ENCODE data around the gene CHMP3. TPM values are rescaled to one million over a fixed set of nuclear protein-coding genes. Genes with fewer than 3 reads are reported as not detected.

The CHMP3 gene
- total RNA-seq, 1 donor from 2014 or later: 37.9 TPM

DNA sequence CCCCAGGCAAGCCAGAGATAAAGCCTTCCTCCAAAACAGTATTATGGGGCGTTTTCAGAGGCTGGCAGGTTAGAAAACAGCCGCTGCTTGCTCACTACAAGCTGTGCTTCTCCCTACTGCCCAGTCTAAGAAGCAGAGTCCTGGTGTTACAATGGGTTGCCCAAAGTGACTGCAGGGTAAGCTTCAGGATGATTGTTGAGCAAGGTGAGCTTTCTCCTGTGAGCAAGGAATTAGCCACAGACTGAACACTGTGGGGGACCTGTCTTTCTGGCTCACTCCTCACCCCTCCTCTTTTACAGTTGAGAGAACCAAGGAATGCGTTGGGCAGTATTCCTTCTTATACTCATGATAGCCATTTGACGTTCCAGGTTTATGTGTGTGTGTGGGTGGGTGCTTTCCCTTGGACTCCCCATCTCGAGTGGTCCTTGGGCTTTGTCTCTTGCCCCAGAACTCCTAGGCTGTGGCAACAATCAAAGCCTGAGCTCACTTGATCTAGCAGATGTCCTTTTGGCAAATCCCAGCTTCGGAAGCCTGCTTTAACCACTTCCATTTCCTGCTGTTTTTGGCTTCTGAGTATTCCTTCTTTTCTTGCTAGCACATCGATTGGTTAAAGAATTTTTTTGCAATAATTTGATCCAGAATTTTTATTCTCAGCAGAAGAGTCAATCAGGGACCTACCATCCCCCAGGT is 74.5 kb downstream of the CHMP3 start:
- no peak for TF ChIP-seq CTCF (conservative IDR thresholded peaks at IDR 0.05; ENCODE audit: low read depth, low read length)
- no peak for DNase-seq (ENCODE audit: low read depth)
- no peak overlapping the region for H3K4me3 ChIP-seq (ENCODE audit: low read depth, low read length)

- H3K4me3 ChIP-seq (ENCODE audit: low read depth, low read length): no peak overlapping the region
- no peak for DNase-seq (ENCODE audit: low read depth)
- TF ChIP-seq CTCF (conservative IDR thresholded peaks at IDR 0.05; ENCODE audit: low read depth, low read length): no peak
These were observed 76.2 kb downstream of the CHMP3 start for GRCh38 chr2:86487062-86487461.

DNA sequence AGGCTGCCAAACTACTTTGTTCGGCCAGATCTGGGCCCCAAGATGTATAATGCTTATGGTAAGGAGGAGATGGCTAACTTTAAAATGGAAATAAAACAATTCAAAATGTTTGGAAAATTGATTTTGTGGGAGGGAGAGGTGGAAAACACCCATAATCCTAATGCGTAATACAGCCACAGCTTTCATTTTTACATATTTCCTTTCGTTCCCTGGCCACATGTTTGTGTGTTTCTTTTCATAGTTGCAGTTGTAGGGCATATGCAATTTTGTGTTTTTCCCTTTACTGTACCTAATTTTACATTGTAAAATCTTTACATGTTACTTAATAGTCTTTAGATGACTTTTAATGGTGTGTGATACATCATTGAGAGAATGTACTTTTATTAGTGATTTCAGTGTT is 77.4 kb downstream of the CHMP3 start:
- no peak for DNase-seq (ENCODE audit: low read depth)
- no peak overlapping the region for H3K4me3 ChIP-seq (ENCODE audit: low read depth, low read length)
- TF ChIP-seq CTCF (conservative IDR thresholded peaks at IDR 0.05; ENCODE audit: low read depth, low read length): no peak

GRCh38 chr2:86485103-86485502 is 78.1 kb downstream of the CHMP3 start:
- no peak overlapping the region for H3K4me3 ChIP-seq (ENCODE audit: low read depth, low read length)

DNA sequence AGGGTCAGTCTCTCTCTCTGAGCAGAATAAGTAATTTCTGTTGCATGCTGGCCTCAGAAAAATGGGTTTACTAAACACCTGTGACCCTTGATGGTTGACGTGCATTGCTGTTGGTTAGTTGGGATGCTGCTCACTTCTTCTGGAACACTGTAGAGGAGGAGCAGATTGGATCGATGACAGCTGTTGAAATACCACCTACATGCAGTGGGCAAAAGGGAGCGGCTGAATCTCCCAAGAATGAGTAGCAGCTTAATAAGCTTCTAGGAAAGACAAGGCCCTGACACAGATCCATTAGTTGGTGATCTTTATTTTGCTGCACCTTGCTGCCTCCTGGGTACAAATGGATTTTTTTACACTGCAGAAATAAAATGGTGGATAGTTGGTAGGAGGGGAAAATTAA is 78.9 kb downstream of the CHMP3 start:
- H3K4me3 ChIP-seq (ENCODE audit: low read depth, low read length): no peak overlapping the region
- TF ChIP-seq CTCF (conservative IDR thresholded peaks at IDR 0.05; ENCODE audit: low read depth, low read length): no peak
- no peak for DNase-seq (ENCODE audit: low read depth)

More at GRCh38 chr2:86485103-86485502, 78.1 kb downstream of the CHMP3 start:
- no peak for DNase-seq (ENCODE audit: low read depth)
- no peak for TF ChIP-seq CTCF (conservative IDR thresholded peaks at IDR 0.05; ENCODE audit: low read depth, low read length)

- no peak overlapping the region for H3K4me3 ChIP-seq (ENCODE audit: low read depth, low read length)
- TF ChIP-seq CTCF (conservative IDR thresholded peaks at IDR 0.05; ENCODE audit: low read depth, low read length): no peak
- no peak for DNase-seq (ENCODE audit: low read depth)
These were observed 81.2 kb downstream of the CHMP3 start for GRCh38 chr2:86482034-86482433.

- DNase-seq (ENCODE audit: low read depth): no peak
- no peak for TF ChIP-seq CTCF (conservative IDR thresholded peaks at IDR 0.05; ENCODE audit: low read depth, low read length)
- H3K4me3 ChIP-seq (ENCODE audit: low read depth, low read length): no peak overlapping the region
These were observed 83.1 kb downstream of the CHMP3 start for GRCh38 chr2:86480105-86480504.

Measured in epithelial cell of proximal tubule (primary cell).